ENCODE measurements around the gene DAAM2.

The DAAM2 gene

DNA sequence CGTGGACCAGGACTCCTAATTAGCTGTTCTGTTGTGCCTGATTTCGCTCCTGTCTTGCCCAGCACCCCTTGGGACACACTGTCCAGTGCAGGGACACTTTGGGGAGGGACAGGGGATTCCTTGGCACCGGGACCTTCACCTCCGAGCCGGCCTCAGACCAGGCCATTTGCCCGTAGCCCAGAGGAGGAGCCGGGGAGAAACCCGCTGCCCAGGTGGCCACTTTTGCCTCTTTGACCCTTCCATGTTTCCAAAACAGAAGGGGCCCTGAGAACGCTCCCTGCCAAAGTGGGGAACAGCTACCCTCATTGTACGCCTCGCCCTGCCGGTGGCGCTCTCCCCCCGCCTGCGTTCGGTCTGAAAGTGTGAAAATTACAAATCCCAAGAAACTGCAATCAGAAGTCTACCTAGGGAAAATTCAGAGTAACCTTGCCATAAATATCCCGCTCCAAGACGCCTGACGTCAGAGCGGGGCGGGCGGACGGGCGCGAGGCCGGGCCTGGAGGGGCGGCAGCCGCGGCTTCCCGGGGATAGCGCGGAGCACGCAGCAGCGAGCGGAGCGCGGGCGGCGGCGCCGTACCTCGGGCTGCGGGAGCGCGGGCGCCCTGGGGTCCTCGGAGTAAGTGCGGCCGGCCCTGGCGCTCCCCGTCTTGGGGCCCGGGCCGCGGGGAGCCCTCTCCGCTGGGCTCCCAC is at the start of gene DAAM2:
Gene DAAM2, plus strand, starts transcription at position 527 of the 690 bp plus-strand sequence. CDS start 63,927 bp downstream, outside the sequence.
- Histone ChIP-seq H3K27me3 (ENCODE audit: insufficient read depth, insufficient read length) (peaks cover 6% of the 10 kb centered on the region), H3K9ac (ENCODE audit: insufficient read length, low read depth) (peak within 1 kb of the TSS; percentile 78), H3K9me3 (ENCODE audit: insufficient read depth, low read length) (no peaks in the 10 kb centered on the region), H3K36me3 (ENCODE audit: insufficient read depth, insufficient read length, low read length) (peaks cover 6% of the 10 kb centered on the region), H3K4me1 (ENCODE audit: insufficient read depth, insufficient read length) (no peaks in the 10 kb centered on the region), H3K4me3 (ENCODE audit: insufficient read length, low read depth) (peak within 1 kb of the TSS; percentile 48)
- TF ChIP-seq SUZ12 (IDR thresholded peaks at IDR 0.05; ENCODE audit: extremely low read depth, insufficient read depth, insufficient read length) (no peak), ZNF274 (IDR thresholded peaks at IDR 0.05; ENCODE audit: low read depth, low read length) (no peak), YY1 (IDR thresholded peaks at IDR 0.05; ENCODE audit: insufficient read depth, insufficient read length) (no peak)
- DNase-seq (ENCODE audit: low read depth, low spot score) = no peak

GRCh38 chr6:39746795-39747194 is 45.4 kb upstream of the DAAM2 start:
- TF ChIP-seq SUZ12 (IDR thresholded peaks at IDR 0.05; ENCODE audit: extremely low read depth, insufficient read depth, insufficient read length) (no peak), ZNF274 (IDR thresholded peaks at IDR 0.05; ENCODE audit: low read depth, low read length) (no peak), YY1 (IDR thresholded peaks at IDR 0.05; ENCODE audit: insufficient read depth, insufficient read length) (no peak)

DNA sequence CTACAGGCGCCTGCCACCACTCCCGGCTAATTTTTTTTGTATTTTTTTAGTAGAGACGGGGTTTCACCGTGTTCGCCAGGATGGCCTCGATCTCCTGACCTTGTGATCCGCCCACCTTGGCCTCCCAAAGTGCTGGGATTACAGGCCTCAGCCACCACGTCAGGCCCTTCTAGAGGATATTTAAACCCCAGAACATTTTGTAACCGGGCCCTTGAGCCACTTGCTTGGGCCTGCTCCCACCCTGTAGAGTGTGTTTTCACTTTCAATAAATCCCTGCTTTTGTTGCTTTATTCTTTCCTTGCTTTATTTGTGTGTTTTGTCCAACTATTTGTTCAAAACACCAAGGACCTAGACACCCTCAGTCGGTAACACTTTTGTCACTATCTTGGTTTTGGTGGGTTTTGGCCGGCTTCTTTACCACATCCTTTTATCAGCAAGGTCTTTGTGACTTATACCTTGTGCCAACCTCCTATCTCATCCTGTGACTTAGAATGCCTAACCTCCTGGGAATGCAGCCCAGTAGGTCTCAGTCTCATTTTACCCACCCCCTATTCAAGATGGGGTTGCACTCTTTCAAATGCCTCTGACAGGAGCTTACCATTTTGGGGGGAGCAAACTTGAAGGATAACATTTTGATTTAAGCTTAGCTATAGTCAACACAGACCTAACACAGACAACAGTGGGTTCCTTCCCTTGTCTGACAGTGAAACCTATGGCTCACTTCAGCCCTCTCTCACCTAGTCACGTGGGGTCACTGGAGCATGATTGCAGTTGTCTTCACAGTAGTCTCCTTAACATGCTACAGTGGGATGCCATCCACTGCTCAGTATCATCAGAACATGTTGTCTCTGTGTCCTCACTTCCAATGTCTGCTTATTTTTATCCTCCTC is 39.1 kb upstream of the DAAM2 start:
- H3K9me3 ChIP-seq (ENCODE audit: insufficient read depth, low read length) = no peaks in the 10 kb centered on the region
- no peaks in the 10 kb centered on the region for H3K27me3 ChIP-seq (ENCODE audit: insufficient read depth, insufficient read length)
- H3K4me1 ChIP-seq (ENCODE audit: insufficient read depth, insufficient read length) = no peaks in the 10 kb centered on the region
- no peak overlapping the region for H3K9ac ChIP-seq (ENCODE audit: insufficient read length, low read depth)
- H3K4me3 ChIP-seq (ENCODE audit: insufficient read length, low read depth) = no peak overlapping the region
- H3K36me3 ChIP-seq (ENCODE audit: insufficient read depth, insufficient read length, low read length) = no peaks in the 10 kb centered on the region
- TF ChIP-seq YY1 (IDR thresholded peaks at IDR 0.05; ENCODE audit: insufficient read depth, insufficient read length) (no peak), ZNF274 (IDR thresholded peaks at IDR 0.05; ENCODE audit: low read depth, low read length) (no peak), SUZ12 (IDR thresholded peaks at IDR 0.05; ENCODE audit: extremely low read depth, insufficient read depth, insufficient read length) (no peak)
- DNase-seq (ENCODE audit: low read depth, low spot score) = no peak

More at GRCh38 chr6:39746795-39747194, 45.4 kb upstream of the DAAM2 start:
- Histone ChIP-seq H3K4me3 (ENCODE audit: insufficient read length, low read depth) (no peak overlapping the region), H3K9ac (ENCODE audit: insufficient read length, low read depth) (no peak overlapping the region), H3K4me1 (ENCODE audit: insufficient read depth, insufficient read length) (no peaks in the 10 kb centered on the region), H3K27me3 (ENCODE audit: insufficient read depth, insufficient read length) (no peaks in the 10 kb centered on the region), H3K9me3 (ENCODE audit: insufficient read depth, low read length) (no peaks in the 10 kb centered on the region), H3K36me3 (ENCODE audit: insufficient read depth, insufficient read length, low read length) (no peaks in the 10 kb centered on the region)
- no peak for DNase-seq (ENCODE audit: low read depth, low spot score)

DNA sequence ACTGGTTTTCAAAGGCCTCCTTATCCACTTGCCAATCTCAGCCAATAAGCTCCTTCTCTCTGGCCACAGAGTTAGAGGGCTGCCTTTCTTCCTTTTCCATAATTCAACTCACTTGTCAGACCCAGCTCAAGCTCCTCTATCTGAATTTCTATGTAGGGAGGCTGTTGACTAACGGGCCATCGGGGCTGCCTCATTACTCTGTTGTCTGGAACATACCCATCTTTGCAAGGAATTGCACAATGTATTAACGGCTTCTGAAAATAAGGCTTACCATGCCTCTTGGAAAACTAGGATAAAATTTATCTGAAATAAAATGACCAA is 38.5 kb upstream of the DAAM2 start:
- TF ChIP-seq SUZ12 (IDR thresholded peaks at IDR 0.05; ENCODE audit: extremely low read depth, insufficient read depth, insufficient read length) (no peak), ZNF274 (IDR thresholded peaks at IDR 0.05; ENCODE audit: low read depth, low read length) (no peak), YY1 (IDR thresholded peaks at IDR 0.05; ENCODE audit: insufficient read depth, insufficient read length) (no peak)
- DNase-seq (ENCODE audit: low read depth, low spot score) = no peak
- no peaks in the 10 kb centered on the region for H3K36me3 ChIP-seq (ENCODE audit: insufficient read depth, insufficient read length, low read length)
- no peak overlapping the region for H3K9ac ChIP-seq (ENCODE audit: insufficient read length, low read depth)
- no peak overlapping the region for H3K4me3 ChIP-seq (ENCODE audit: insufficient read length, low read depth)
- H3K9me3 ChIP-seq (ENCODE audit: insufficient read depth, low read length) = no peaks in the 10 kb centered on the region
- no peaks in the 10 kb centered on the region for H3K27me3 ChIP-seq (ENCODE audit: insufficient read depth, insufficient read length)
- no peaks in the 10 kb centered on the region for H3K4me1 ChIP-seq (ENCODE audit: insufficient read depth, insufficient read length)

DNA sequence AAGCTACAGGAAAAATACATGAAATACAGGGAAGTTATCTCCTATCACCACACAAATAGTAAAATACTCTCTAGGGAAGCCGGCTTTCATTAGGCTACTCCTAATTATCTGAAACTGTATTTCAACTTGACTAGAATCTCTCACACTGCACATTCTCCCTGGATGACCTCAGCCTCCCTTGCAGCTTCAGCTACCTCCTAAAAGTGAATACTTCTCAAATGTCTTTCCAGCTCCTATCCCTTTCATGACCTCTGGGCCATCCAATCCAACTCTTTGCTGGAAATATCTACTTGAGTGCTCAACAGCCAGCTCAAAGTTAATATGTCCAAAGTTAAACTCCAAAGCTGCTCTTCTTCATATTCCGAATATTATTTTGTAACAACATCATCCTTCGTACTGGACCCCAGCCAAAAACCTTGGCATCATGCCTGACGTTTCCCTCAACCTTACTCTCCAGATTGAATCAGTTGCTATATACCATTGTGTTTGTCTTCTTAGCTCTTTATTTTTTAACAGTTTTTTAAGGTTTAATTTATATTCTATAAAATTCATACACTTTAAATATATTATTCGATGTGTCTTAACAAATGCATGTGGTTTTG is 37.6 kb upstream of the DAAM2 start:
- no peak overlapping the region for H3K4me3 ChIP-seq (ENCODE audit: insufficient read length, low read depth)
- no peak for DNase-seq (ENCODE audit: low read depth, low spot score)
- no peaks in the 10 kb centered on the region for H3K9me3 ChIP-seq (ENCODE audit: insufficient read depth, low read length)
- no peak overlapping the region for H3K9ac ChIP-seq (ENCODE audit: insufficient read length, low read depth)
- TF ChIP-seq ZNF274 (IDR thresholded peaks at IDR 0.05; ENCODE audit: low read depth, low read length) (no peak), YY1 (IDR thresholded peaks at IDR 0.05; ENCODE audit: insufficient read depth, insufficient read length) (no peak), SUZ12 (IDR thresholded peaks at IDR 0.05; ENCODE audit: extremely low read depth, insufficient read depth, insufficient read length) (no peak)
- H3K4me1 ChIP-seq (ENCODE audit: insufficient read depth, insufficient read length) = no peaks in the 10 kb centered on the region
- H3K27me3 ChIP-seq (ENCODE audit: insufficient read depth, insufficient read length) = no peaks in the 10 kb centered on the region
- no peaks in the 10 kb centered on the region for H3K36me3 ChIP-seq (ENCODE audit: insufficient read depth, insufficient read length, low read length)

DNA sequence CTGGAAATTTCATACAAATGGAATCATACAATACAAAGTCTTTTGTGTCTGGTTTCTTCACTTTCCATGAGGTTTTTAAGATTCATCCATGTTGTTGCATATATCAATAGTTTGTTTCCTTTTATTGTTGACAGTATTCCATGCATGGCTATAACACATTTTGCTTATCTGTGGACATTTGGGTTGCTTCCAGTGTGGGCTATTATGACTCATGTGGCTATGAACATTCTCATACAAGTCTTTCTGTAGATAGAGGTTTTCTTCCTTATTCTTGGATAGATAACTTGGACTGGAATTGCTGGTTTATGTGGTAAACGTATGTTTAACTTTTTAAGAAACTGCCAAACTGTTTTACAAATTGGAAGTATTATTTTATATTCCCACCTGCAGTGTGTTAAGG is 36.9 kb upstream of the DAAM2 start:
- Histone ChIP-seq H3K9me3 (ENCODE audit: insufficient read depth, low read length) (no peaks in the 10 kb centered on the region), H3K27me3 (ENCODE audit: insufficient read depth, insufficient read length) (no peaks in the 10 kb centered on the region), H3K9ac (ENCODE audit: insufficient read length, low read depth) (no peak overlapping the region), H3K36me3 (ENCODE audit: insufficient read depth, insufficient read length, low read length) (no peaks in the 10 kb centered on the region), H3K4me1 (ENCODE audit: insufficient read depth, insufficient read length) (no peaks in the 10 kb centered on the region), H3K4me3 (ENCODE audit: insufficient read length, low read depth) (no peak overlapping the region)
- no peak for TF ChIP-seq YY1 (IDR thresholded peaks at IDR 0.05; ENCODE audit: insufficient read depth, insufficient read length)
- TF ChIP-seq SUZ12 (IDR thresholded peaks at IDR 0.05; ENCODE audit: extremely low read depth, insufficient read depth, insufficient read length) = no peak
- no peak for TF ChIP-seq ZNF274 (IDR thresholded peaks at IDR 0.05; ENCODE audit: low read depth, low read length)
- no peak for DNase-seq (ENCODE audit: low read depth, low spot score)

DNA sequence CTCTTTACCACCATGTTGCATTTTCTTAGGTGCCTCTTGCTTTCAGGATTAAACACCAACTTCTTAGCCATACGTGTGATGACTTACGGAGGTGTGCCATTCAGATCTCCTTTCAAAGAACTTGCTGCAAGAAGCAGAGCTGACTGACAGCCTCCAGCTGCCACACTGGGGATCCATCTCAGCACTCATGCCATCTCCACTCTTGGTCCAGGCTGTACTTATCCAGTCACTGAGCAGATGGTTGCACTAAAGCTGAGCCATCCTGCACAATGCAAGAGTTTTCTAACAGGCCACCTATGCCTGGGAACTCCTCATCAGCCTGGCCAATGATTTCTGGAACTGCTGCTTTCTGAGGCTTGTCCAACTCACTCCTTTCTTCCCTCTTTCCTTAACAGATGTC is 35.6 kb upstream of the DAAM2 start:
- no peaks in the 10 kb centered on the region for H3K4me1 ChIP-seq (ENCODE audit: insufficient read depth, insufficient read length)
- TF ChIP-seq SUZ12 (IDR thresholded peaks at IDR 0.05; ENCODE audit: extremely low read depth, insufficient read depth, insufficient read length) (no peak), ZNF274 (IDR thresholded peaks at IDR 0.05; ENCODE audit: low read depth, low read length) (no peak), YY1 (IDR thresholded peaks at IDR 0.05; ENCODE audit: insufficient read depth, insufficient read length) (no peak)
- H3K9me3 ChIP-seq (ENCODE audit: insufficient read depth, low read length) = no peaks in the 10 kb centered on the region
- H3K9ac ChIP-seq (ENCODE audit: insufficient read length, low read depth) = no peak overlapping the region
- no peak for DNase-seq (ENCODE audit: low read depth, low spot score)
- H3K36me3 ChIP-seq (ENCODE audit: insufficient read depth, insufficient read length, low read length) = no peaks in the 10 kb centered on the region
- H3K27me3 ChIP-seq (ENCODE audit: insufficient read depth, insufficient read length) = no peaks in the 10 kb centered on the region
- no peak overlapping the region for H3K4me3 ChIP-seq (ENCODE audit: insufficient read length, low read depth)

Data from NT2/D1 (cell line).